ENCODE results near the gene GNAZ.

Gene GNAZ

DNA sequence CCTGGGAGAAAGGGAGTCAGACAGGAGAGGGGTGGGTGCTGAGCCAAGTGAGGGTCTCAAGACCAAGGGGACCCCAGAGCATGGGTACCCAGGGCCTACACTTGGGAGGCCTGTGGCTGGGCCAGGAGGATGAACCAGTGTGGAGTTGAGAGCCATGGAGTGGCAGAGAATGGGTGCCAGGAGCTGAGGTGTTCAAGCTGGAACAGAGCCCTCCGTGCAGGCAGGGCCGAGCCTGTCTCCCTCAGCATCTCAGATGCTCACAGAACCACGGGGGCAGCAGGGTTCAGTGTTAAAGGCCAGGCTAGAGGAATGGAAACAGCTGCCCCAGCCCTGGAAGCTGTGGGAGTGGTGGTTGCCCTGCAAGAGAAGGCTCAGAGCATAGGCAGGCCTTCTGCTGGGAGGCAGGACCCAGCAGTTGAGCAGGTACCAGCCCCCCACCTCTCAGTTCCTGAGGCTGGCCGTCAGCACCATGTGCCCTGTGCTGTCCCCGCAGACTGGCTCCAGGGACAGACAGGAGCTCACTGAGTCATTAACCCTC lies 39.2 kb downstream of the GNAZ start:
- no peak for DNase-seq

DNA sequence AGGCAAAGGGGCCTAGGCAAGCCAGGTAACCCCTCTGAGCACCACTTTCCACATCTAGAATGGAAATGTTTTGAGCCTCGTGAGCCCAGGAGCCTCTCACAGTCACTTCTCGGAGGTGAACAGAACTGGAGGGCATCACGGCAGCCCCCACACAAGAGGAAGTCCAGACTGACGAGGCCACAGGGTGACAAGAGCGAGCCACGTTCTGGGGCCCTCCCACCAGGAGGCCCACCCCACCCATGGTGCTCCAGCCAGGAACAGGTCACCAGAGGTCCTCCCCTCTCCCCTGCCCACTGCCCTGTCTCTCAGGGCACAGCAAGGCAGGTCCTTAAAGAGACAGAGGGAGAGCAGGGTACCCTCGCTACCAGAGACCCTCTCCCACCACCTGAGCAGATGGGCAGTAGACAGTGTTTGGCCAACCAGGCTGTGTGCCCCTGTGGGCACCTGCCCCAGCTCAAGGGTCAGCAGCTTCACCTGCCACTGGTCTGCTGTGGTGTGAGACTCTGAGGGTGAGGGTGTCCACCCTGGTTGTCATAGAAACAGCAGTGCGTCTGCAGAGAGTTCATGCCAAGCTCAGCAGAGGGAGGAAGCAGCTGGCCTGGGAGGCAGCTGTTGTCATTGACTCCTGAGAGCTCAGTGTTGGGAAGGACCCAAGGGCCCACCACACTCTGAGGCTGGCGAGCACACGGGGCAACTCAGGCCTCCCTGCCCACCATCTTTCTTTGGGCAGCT lies 40.0 kb downstream of the GNAZ start:
- DNase-seq: no peak

DNA sequence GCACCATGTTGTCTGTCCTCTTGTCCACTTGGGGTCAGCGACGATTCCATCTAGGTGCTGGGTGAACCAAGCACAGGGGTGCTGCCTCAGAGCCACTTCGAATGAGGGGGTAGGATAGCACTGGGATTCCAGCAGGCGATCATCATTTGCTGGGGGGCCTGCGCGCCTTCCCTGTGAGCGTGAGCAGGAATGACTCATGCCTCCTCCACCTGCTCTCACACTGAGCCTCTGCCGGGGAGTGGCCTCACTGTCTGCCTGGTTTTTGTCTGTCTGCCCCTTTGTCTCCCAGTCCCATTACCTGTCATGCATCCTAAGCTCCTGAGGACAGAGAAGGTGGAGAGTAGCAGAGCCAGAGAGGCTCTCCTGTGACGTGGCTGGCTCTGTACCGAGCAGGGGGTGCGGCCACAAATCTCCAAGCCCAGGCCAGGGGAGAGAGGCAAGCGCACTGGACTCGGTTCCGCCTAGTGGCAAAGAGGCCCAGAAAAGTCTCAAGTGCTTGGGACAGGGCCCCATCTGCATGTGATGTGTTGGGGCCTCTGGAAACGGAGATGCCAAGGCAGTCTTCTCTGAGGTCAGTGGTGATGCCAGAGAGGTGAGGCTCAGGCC lies 40.7 kb downstream of the GNAZ start:
- DNase-seq: no peak

DNA sequence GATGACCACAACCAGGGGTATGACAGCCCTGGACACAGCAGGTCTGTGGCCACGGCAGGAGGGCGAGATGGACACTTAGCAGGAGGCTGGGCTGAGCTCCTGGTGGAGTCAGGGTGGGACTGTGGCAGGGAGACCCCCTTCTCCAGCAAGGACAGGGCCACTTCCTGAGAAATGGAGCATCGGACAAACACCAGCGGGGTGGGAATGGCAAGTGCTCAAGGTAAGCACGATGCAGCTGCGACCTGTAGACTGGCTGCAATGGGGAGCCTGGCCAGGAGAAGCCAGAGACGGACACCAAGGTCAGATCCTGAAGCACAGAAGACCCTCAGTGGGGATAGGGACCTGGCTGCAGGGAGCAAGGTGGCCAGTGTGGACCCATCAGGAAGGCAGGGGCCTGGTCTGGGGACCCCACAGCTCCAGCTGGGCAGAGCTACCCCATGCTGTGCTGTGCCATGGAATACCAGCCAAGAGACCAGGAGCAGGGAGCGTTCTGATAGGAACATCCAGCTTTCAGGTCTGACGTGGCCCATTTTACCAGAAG lies 42.2 kb downstream of the GNAZ start:
- DNase-seq: no peak

- no peak for DNase-seq
Observed at GRCh38 chr22:23113067-23113846, 42.9 kb downstream of the GNAZ start.

DNA sequence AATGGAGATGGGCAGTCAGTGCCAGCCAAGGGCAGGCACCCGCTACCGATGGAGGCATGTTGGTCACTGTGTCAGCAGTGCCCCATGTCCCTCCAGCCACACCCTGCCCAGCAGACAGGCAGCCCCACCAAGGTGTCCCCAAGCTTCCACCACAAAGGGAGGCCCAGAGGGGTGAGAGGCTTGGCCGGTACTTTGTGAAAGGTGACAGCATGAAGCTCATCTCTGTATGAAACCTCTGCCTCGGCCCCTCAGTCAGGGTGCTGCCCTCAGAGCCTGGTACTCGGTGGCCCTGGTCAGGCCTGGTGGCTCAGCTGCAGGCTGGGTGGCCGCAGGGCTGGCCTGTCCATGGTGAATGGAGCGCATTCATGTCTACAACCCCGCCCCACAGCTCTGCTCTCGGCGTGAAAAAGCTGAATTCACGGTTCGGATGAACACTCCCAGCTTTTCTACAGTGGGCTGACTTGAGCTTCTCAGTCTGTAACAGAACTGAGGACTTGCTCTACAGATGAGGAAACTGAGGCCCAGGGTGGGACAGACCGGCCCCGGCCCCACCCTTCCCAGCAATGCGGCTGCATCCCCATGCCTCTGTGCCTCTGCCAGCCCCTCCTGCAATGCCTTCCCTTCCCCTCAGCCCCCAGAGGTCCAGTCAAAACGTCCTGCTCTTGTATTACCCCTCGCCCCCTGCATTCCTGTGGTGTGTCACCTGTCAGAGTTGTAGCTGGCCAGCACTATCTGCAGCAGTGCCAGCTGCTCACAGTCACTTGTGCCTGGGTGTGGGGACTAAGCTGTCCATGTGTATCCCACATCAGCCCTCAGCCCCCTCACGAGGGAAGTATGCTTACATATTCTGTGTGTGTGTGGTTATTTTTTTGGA lies 43.8 kb downstream of the GNAZ start:
- DNase-seq: no peak

- no peak for DNase-seq
Observed at GRCh38 chr22:23114721-23115020, 44.4 kb downstream of the GNAZ start.

- DNase-seq: no peak
Observed at GRCh38 chr22:23115369-23115768, 45.0 kb downstream of the GNAZ start.

- no peak for DNase-seq
Observed at GRCh38 chr22:23115825-23116494, 45.6 kb downstream of the GNAZ start.

- DNase-seq: no peak
Observed at GRCh38 chr22:23116506-23117263, 46.4 kb downstream of the GNAZ start.

DNA sequence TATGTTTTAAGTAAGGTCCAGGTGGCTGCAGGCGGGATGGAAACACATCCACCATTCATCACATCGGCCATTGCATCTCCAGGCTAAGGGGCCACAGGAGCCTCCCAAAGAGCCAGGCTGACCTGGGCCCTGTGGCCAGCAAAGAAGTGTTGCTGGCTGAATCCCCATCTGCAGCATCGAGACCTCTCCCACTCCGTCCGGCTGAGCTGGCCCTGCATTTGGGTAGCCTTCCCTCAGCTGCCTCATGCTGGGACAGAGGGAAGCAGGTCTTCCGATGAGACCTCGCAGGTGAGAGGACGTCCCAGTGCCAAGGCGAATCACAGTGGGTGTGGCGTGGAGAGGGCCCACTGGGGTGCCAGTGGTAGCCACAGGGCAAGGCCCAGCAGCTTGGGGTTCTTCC lies 47.0 kb downstream of the GNAZ start:
- DNase-seq: no peak

DNA sequence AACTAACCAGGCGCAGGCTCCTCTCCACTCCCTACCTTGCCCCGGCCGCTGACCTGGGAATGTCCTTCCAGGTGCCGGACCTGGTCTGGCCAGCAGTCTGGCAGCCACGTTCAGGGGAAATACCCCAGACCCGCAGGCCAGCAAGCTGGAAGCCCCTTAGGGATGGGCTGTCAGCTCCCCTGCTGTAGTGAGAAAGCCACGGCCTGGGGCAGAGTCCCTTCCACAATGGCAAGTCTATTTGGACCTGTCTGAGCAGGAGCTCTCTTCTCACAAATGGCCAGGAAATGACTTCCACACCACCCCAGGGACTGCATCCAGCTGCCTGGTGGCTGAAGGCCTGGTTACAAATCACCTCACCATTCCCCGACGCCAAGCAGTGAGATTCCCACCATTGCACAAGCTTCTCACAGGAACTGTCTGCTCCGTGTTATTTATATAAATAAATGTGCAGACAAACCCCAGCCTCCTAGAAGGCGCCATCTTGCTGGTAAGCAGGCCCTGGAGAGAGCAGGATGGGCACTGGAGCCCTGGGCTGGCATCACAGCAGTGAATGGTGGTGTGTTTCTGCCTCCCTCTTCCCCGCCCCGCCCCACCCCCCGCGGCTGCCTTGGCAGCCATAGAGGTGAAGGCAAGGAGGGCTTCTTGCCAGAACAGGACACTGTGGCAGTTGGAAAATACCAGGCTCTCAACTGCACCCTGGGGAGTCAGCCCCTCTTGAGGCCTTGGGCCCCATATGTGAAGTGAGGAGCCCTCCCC lies 47.8 kb downstream of the GNAZ start:
- DNase-seq: no peak

DNA sequence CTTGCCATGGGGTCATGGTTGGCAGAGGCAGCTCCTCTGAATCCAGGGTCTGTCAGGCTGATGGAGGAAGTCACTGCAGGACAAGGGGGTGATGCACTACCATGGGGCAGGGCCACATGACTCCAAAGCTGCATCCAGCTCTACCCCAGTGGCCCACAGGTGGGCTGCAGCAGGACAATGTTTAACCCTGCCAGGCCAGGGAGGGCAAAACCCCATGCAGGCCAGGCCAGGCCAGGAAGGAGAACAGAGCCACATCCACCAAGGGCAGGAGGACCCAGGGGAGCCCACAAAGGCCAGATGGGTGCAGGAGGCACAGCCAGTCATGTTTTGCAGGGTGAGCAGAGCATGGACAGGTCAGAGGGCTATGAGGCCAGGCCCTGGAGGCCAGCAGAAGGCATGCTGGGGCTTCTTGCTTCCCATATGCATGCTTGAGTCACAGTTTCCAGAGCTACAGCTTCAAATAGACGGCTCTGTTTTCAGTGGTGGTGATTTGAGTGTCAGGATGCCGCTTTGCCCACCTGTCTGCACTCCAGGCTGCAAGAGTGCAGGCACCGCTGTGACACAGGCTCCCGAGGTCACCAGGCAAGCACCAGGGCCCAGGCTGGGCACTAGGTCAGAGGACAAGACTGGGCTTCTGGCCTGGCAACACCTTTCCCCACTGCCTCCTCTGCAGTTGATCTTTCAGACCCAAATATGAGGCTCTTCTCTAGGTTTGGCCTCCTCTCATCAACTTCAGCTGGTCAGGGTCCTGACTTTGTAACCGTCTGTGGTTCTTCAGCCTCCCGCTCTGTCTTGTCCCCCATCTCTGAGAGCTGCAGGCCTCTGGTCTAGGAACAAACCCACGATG lies 48.6 kb downstream of the GNAZ start:
- no peak for DNase-seq

- DNase-seq: peak; percentile 56
Observed at GRCh38 chr22:23119494-23120414, 49.4 kb downstream of the GNAZ start.

DNA sequence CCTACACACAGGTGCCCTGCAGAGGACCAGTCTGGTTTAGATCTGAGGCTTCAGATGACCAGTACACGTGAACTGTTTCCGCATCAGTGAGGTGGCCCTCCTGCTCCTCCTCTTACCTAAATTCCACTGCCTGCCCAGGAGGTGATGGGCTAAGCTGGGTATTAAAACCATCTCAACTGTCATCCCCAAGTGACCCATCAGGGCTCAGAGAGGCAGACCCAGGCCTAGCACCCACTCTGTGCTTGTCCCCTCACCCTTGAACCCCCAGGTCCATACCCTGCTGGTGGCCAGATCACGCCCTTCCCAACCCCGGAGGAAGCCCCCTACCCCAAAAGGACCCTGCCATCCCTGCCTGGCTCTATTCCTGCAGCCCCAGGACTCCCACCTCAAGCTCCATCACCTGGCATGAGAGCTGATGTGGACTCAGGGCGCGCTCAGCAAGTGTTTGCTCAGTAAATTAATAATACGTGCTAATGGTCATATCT lies 50.1 kb downstream of the GNAZ start:
- no peak for DNase-seq

GRCh38 chr22:23121000-23121421 lies 50.7 kb downstream of the GNAZ start:
- no peak for DNase-seq

- no peak for DNase-seq
Observed at GRCh38 chr22:23121424-23121823, 51.1 kb downstream of the GNAZ start.
